SK-N-SH (cell line): ENCODE results near the gene OCA2. TPM values are rescaled to one million over a fixed set of nuclear protein-coding genes. Genes with fewer than 3 reads are reported as not detected.
"Not testable (repeated sequence)": the region's sequence is repeated elsewhere in the genome, so short reads cannot be mapped to it uniquely, and the experiment has no call there.

Experiments
- CTCF ChIA-PET: fragments of 300-600, 350-600 bp; formaldehyde crosslinking; extraction: SDS; loops from one replicate; lab custom pipeline; 2021; lab: Yijun Ruan, JAX
- POLR2A ChIA-PET: fragments of 350-600 bp; sonication (Branson Sonifier 250); formaldehyde crosslinking; extraction: SDS; loops from one replicate; lab custom pipeline; 2020; ENCODE audit warnings: antibody characterized with exemption, inconsistent platforms; lab: Yijun Ruan, JAX
- DNase-seq: peaks from one replicate; pipeline ENCODE4 v3.0.0; 2012
- H2AFZ ChIP-seq: fragments of 200-600 bp; sonication (generic); 2 replicates; pipeline ENCODE4 v1.8.1; 2016; ENCODE audit warnings: antibody characterized with exemption, mild to moderate bottlenecking, low read depth
- H3F3A ChIP-seq: fragments of 200-600 bp; sonication (generic); replicated peaks from 2 replicates; pipeline ENCODE3; 2016; ENCODE audit warnings: antibody characterized with exemption, mild to moderate bottlenecking; ENCODE audit not compliant: insufficient read depth
- H3K27ac ChIP-seq, 2 experiments: fragments of 200-500 bp in 1 of 2; fragments of 200-600 bp in 1 of 2; sonication (Bioruptor generic) in 1 of 2; sonication (generic), shearing (Covaris generic) in 1 of 2; 2 replicates each; pipeline versions ENCODE4 v1.5.1 to v1.6.1; 2014 to 2016; ENCODE audit warnings: low read depth in 2 of 2, inconsistent platforms in 1 of 2, low read length in 1 of 2, mild to moderate bottlenecking in 1 of 2, mixed read lengths in 1 of 2
- H3K27me3 ChIP-seq: fragments of 200-600 bp; sonication (generic), shearing (Covaris generic); 2 replicates; pipeline ENCODE4 v1.6.1; 2016; ENCODE audit warnings: mixed run types; ENCODE audit not compliant: insufficient read depth
- H3K36me3 ChIP-seq, 2 experiments: fragments of 200-500 bp in 1 of 2; fragments of 200-600 bp in 1 of 2; sonication (Bioruptor generic) in 1 of 2; sonication (generic) in 1 of 2; replicated peaks in 1 of 2; 2 replicates each; pipeline versions ENCODE3 to v1.5.1; 2014 to 2016; ENCODE audit warnings: low read length in 1 of 2, mild to moderate bottlenecking in 1 of 2; ENCODE audit not compliant: insufficient read depth in 2 of 2, control insufficient read depth in 1 of 2
- H3K4me1 ChIP-seq, 2 experiments: fragments of 200-500 bp in 1 of 2; fragments of 200-600 bp in 1 of 2; sonication (Bioruptor generic) in 1 of 2; sonication (generic), shearing (Covaris generic) in 1 of 2; 2 replicates each; pipeline versions ENCODE4 v1.5.1 to v1.6.1; 2014 to 2016; ENCODE audit warnings: low read depth in 1 of 2, low read length in 1 of 2, mixed run types in 1 of 2; ENCODE audit not compliant: insufficient read depth in 2 of 2, control insufficient read depth in 1 of 2
- H3K4me2 ChIP-seq: fragments of 200-600 bp; sonication (generic), shearing (Covaris generic); 2 replicates; pipeline ENCODE4 v1.6.1; 2017; ENCODE audit warnings: mixed run types
- H3K4me3 ChIP-seq, 2 experiments: fragments of 200-500 bp in 1 of 2; fragments of 200-600 bp in 1 of 2; sonication (Bioruptor generic) in 1 of 2; sonication (generic), shearing (Covaris generic) in 1 of 2; 2 replicates each; pipeline versions ENCODE4 v1.5.1 to v1.8.1; 2014 to 2016; ENCODE audit warnings: low read depth in 2 of 2, inconsistent platforms in 1 of 2, low read length in 1 of 2, mild to moderate bottlenecking in 1 of 2, mixed read lengths in 1 of 2, moderate library complexity in 1 of 2
- H3K79me2 ChIP-seq: fragments of 200-600 bp; sonication (generic); 2 replicates; pipeline ENCODE4 v1.8.1; 2017; ENCODE audit warnings: mild to moderate bottlenecking; ENCODE audit not compliant: insufficient read depth
- H3K9ac ChIP-seq: fragments of 200-600 bp; sonication (generic); 2 replicates; pipeline ENCODE4 v1.6.1; 2017; ENCODE audit warnings: mixed run types
- H3K9me2 ChIP-seq: fragments of 200-600 bp; sonication (generic); 2 replicates; pipeline ENCODE4 v1.6.1; 2017; ENCODE audit warnings: mixed run types
- H3K9me3 ChIP-seq: fragments of 200-600 bp; sonication (generic); 2 replicates; pipeline ENCODE4 v1.6.1; 2017; ENCODE audit warnings: mixed run types, mild to moderate bottlenecking, moderate library complexity
- H4K20me1 ChIP-seq: fragments of 200-600 bp; sonication (generic); 2 replicates; pipeline ENCODE4 v1.6.1; 2017; ENCODE audit warnings: mild to moderate bottlenecking, mixed run types; ENCODE audit not compliant: insufficient read depth
- FOXM1 ChIP-seq: IDR thresholded peaks from 2 replicates; pipeline ENCODE4 v1.4.0; 2012; ENCODE audit warnings: low read depth, mild to moderate bottlenecking
- GABPA ChIP-seq: IDR thresholded peaks from 2 replicates; pipeline ENCODE4 v1.4.0; 2012; ENCODE audit warnings: low read depth, mild to moderate bottlenecking
- RAD21 ChIP-seq: IDR thresholded peaks from 2 replicates; pipeline ENCODE4 v1.6.1; 2012; ENCODE audit warnings: mild to moderate bottlenecking, low read length
- RCOR1 ChIP-seq: fragments of 150-350 bp; IDR thresholded peaks from 2 replicates; pipeline ENCODE4 v1.6.1; 2017; ENCODE audit warnings: antibody characterized with exemption, low read length
- SIN3A ChIP-seq: IDR thresholded peaks from 2 replicates; pipeline ENCODE4 v1.6.1; 2012; ENCODE audit warnings: low read depth, mild to moderate bottlenecking, low read length, moderate library complexity, borderline replicate concordance
- TAF1 ChIP-seq: IDR thresholded peaks from 2 replicates; pipeline ENCODE4 v1.6.1; 2012; ENCODE audit warnings: low read depth, mild to moderate bottlenecking, low read length, moderate library complexity, borderline replicate concordance
- TCF12 ChIP-seq: IDR thresholded peaks from 2 replicates; pipeline ENCODE4 v1.4.0; 2012
- TEAD4 ChIP-seq: IDR thresholded peaks from 2 replicates; pipeline ENCODE4 v1.4.0; 2012; ENCODE audit warnings: mild to moderate bottlenecking, borderline replicate concordance; ENCODE audit not compliant: insufficient read depth
- WGBS: methylation state at CpG from one replicate; pipeline ENCODE4 v1.1.6; 2017; ENCODE audit warnings: low lambda C conversion rate; 5-methylcytosine and 5-hydroxymethylcytosine counted together
- polyA plus RNA-seq, 3 experiments: library from polyadenylated mRNA; depleted of rRNA; stranded (reverse); fragments of >200 nt; gene quantifications; 2 replicates each; pipeline ENCODE4 v1.2.3, GENCODE V29; 2012
- TF ChIP-seq, protein P1 (sequence below): fragments of 150-350 bp; IDR thresholded peaks from 2 replicates; pipeline ENCODE4 v1.6.1; 2017; ENCODE audit warnings: antibody characterized with exemption, low read length, low read depth, borderline replicate concordance

The OCA2 gene
- polyA plus RNA-seq, 1 of the 3 experiments (the other 2 are of a cell fraction) = 0.16 TPM

GRCh38 chr15:27958911-27959578 is 140.1 kb downstream of the OCA2 start:
- CTCF ChIA-PET = interaction anchor here (1.2 to 1.3 kb wide), 2 partner anchors 11 to 17 kb away, joined by 3 to 4 read pairs; no protein-coding TSS in a partner anchor

GRCh38 chr15:27956285-27956684 is 142.8 kb downstream of the OCA2 start:
- no peak overlapping the region for H3K4me3 ChIP-seq
- no peak overlapping the region for H3K27ac ChIP-seq
- H2AFZ ChIP-seq = no peak overlapping the region
- H3K4me2 ChIP-seq = no peak overlapping the region
- no peaks in the 10 kb centered on the region for H3K79me2 ChIP-seq
- no peaks in the 10 kb centered on the region for H3K9me3 ChIP-seq
- ChIA-PET CTCF (no interaction called here), POLR2A (no interaction called here)
- H3K36me3 ChIP-seq = no peaks in the 10 kb centered on the region
- H3K27me3 ChIP-seq = no peaks in the 10 kb centered on the region
- H3F3A ChIP-seq = no peaks in the 10 kb centered on the region
- 24% methylated on average over 8 of the region's 8 CpGs for WGBS
- TF ChIP-seq TCF12 (no peak), TAF1 (no peak), TEAD4 (no peak), FOXM1 (no peak), SIN3A (no peak), RAD21 (no peak), GABPA (no peak)
- H3K9ac ChIP-seq = no peak overlapping the region
- no peaks in the 10 kb centered on the region for H4K20me1 ChIP-seq
- DNase-seq = no peak
- no peaks in the 10 kb centered on the region for H3K4me1 ChIP-seq
- no peaks in the 10 kb centered on the region for H3K9me2 ChIP-seq

More at GRCh38 chr15:27958911-27959578, 140.1 kb downstream of the OCA2 start:
- Histone ChIP-seq H3K9ac (no peak overlapping the region), H3K4me2 (no peak overlapping the region), H2AFZ (no peak overlapping the region), H3K27me3 (no peaks in the 10 kb centered on the region), H3K79me2 (no peaks in the 10 kb centered on the region), H3K4me1 (no peaks in the 10 kb centered on the region), H4K20me1 (no peaks in the 10 kb centered on the region), H3K4me3 (no peak overlapping the region), H3K36me3 (no peaks in the 10 kb centered on the region), H3K9me3 (no peaks in the 10 kb centered on the region), H3K27ac (no peak overlapping the region), H3K9me2 (no peaks in the 10 kb centered on the region), H3F3A (no peaks in the 10 kb centered on the region)
- no peak for DNase-seq
- POLR2A ChIA-PET = no interaction called here
- no peak for TF ChIP-seq RCOR1
- TF ChIP-seq, protein P1, sequence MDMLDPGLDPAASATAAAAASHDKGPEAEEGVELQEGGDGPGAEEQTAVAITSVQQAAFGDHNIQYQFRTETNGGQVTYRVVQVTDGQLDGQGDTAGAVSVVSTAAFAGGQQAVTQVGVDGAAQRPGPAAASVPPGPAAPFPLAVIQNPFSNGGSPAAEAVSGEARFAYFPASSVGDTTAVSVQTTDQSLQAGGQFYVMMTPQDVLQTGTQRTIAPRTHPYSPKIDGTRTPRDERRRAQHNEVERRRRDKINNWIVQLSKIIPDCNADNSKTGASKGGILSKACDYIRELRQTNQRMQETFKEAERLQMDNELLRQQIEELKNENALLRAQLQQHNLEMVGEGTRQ = no peak
- 33% methylated on average over 10 of the region's 10 CpGs for WGBS

GRCh38 chr15:27955087-27955486 is 144.0 kb downstream of the OCA2 start:
- 78% methylated on average over 10 of the region's 10 CpGs for WGBS
- Histone ChIP-seq H3K36me3 (no peaks in the 10 kb centered on the region), H3K4me1 (no peaks in the 10 kb centered on the region), H3K27ac (no peak overlapping the region), H3F3A (no peaks in the 10 kb centered on the region), H3K27me3 (no peaks in the 10 kb centered on the region), H4K20me1 (no peaks in the 10 kb centered on the region), H3K4me3 (no peak overlapping the region), H3K9me3 (no peaks in the 10 kb centered on the region), H3K9me2 (no peaks in the 10 kb centered on the region), H2AFZ (no peak overlapping the region), H3K79me2 (no peaks in the 10 kb centered on the region), H3K9ac (no peak overlapping the region), H3K4me2 (no peak overlapping the region)
- DNase-seq = no peak
- TF ChIP-seq TEAD4 = no peak
- TF ChIP-seq, protein P1 = no peak
- CTCF ChIA-PET = no interaction called here
- POLR2A ChIA-PET = no interaction called here

- H3K4me3 ChIP-seq, H3K4me2 ChIP-seq, H3K79me2 ChIP-seq, H3K4me1 ChIP-seq, POLR2A ChIA-PET, H3K27ac ChIP-seq, H2AFZ ChIP-seq, H3K9me2 ChIP-seq, DNase-seq, H3K27me3 ChIP-seq, H3K36me3 ChIP-seq, H3K9ac ChIP-seq, H3K9me3 ChIP-seq, CTCF ChIA-PET, H4K20me1 ChIP-seq, H3F3A ChIP-seq: not testable (repeated sequence)
- WGBS = 42% methylated on average over 6 of the region's 6 CpGs
Observed at GRCh38 chr15:27952593-27952992, 146.5 kb downstream of the OCA2 start.
